Esophagus muscularis mucosa (tissue), 4 donors: ENCODE measurements around the gene TMEM51. TPM values are rescaled to one million over a fixed set of nuclear protein-coding genes. Genes with fewer than 3 reads are reported as not detected.

Experiments used
- DNase-seq: peaks from one replicate; pipeline ENCODE4 v3.0.0-alpha.2; 2017; ENCODE audit errors: extremely low spot score
- H3K27ac ChIP-seq, 4 donors: fragments of 200-600 bp; sonication (generic); replicated peaks in 1 of 4; 1 replicate in 3 of 4; 2 replicates in 1 of 4; pipeline ENCODE4 v1.5.1; 2016 to 2019; ENCODE audit warnings: mild to moderate bottlenecking in 1 of 4
- H3K27me3 ChIP-seq, 4 donors: fragments of 200-600 bp; sonication (generic); one replicate each; pipeline versions ENCODE4 v1.5.1 to v1.6.0; 2016 to 2019
- H3K36me3 ChIP-seq, 4 donors: fragments of 200-600 bp; sonication (generic); one replicate each; pipeline ENCODE4 v1.5.1; 2016 to 2019
- H3K4me1 ChIP-seq, 4 donors: fragments of 200-600 bp; sonication (generic); one replicate each; pipeline ENCODE4 v1.5.1; 2016 to 2019
- H3K4me3 ChIP-seq, 4 donors: fragments of 200-600 bp; sonication (generic); 1 replicate in 2 of 4; 2 replicates in 2 of 4; pipeline ENCODE4 v1.5.1; 2016 to 2019; ENCODE audit warnings: mild to moderate bottlenecking in 4 of 4, moderate library complexity in 1 of 4
- H3K9me3 ChIP-seq, 4 donors: fragments of 200-600 bp; sonication (generic); 1 replicate in 3 of 4; 2 replicates in 1 of 4; pipeline ENCODE4 v1.5.1; 2016 to 2019
- CTCF ChIP-seq, 3 experiments: fragments of 200-600 bp in 2 of 3; fragments of 450-650 bp in 1 of 3; sonication (generic) in 2 of 3; IDR thresholded peaks; one replicate each; pipeline ENCODE4 v1.5.1; 2017 to 2019; ENCODE audit warnings: antibody characterized with exemption in 3 of 3, mild to moderate bottlenecking in 2 of 3, moderate library complexity in 1 of 3
- EP300 ChIP-seq: sonication (generic); formaldehyde crosslinking; IDR thresholded peaks from one replicate; pipeline ENCODE4 v1.6.1; 2017; ENCODE audit warnings: antibody characterized with exemption
- POLR2A ChIP-seq: fragments of 450-650 bp; IDR thresholded peaks from one replicate; pipeline ENCODE4 v1.6.1; 2017; ENCODE audit warnings: antibody characterized with exemption, moderate library complexity, mild to moderate bottlenecking, low read depth
- POLR2AphosphoS5 ChIP-seq, 2 donors: sonication (generic); formaldehyde crosslinking; IDR thresholded peaks; one replicate each; pipeline ENCODE4 v1.6.1; 2017; ENCODE audit warnings: antibody characterized with exemption in 2 of 2
- WGBS: methylation state at CpG from one replicate; pipeline ENCODE4 v1.1.5; 2018; 5-methylcytosine and 5-hydroxymethylcytosine counted together
- intact Hi-C: fragments of 100-400 bp; cut with DNase I; formaldehyde crosslinking; loops from one replicate; pipeline ENCODE4 v1.15.1; 2023
- total RNA-seq, 4 donors: library from RNA; depleted of rRNA; stranded (reverse); fragments of >200 nt; gene quantifications; one replicate each; pipeline versions ENCODE4 v1.1.0 to v1.2.1, GENCODE V29; 2016

TMEM51 gene
- total RNA-seq, 4 donors from 2014 or later, result 8.6 to 17.2 (median 11.4) TPM

- WGBS, result 53% methylated on average over 11 of the region's 11 CpGs
- H3K4me3 ChIP-seq, result no peak overlapping the region
- peak overlapping the region in 3 of 4 donors; percentile 1 to 41 (median 30) for H3K27ac ChIP-seq
- H3K36me3 ChIP-seq, result no peaks in the 10 kb centered on the region
- H3K9me3 ChIP-seq, result no peaks in the 10 kb centered on the region
- intact Hi-C loops, result no loop called here
- TF ChIP-seq POLR2AphosphoS5 (IDR thresholded peaks at IDR 0.05) (no peak), POLR2A (no peak)
- no peaks in the 10 kb centered on the region for H3K27me3 ChIP-seq
- DNase-seq, result peak; percentile 50
- peaks cover 10 to 51% (median 42%) of the 10 kb centered on the region in 4 donors for H3K4me1 ChIP-seq
Observed at GRCh38 chr1:15245593-15246360, 92.2 kb downstream of the TMEM51 start.

- H3K4me1 ChIP-seq, result peaks cover 10 to 51% (median 42%) of the 10 kb centered on the region in 4 donors
- intact Hi-C loops, result no loop called here
- no peaks in the 10 kb centered on the region for H3K27me3 ChIP-seq
- TF ChIP-seq CTCF (IDR thresholded peaks at IDR 0.05) (no peak), EP300 (no peak), POLR2A (no peak), POLR2AphosphoS5 (IDR thresholded peaks at IDR 0.05) (no peak)
- H3K9me3 ChIP-seq, result no peaks in the 10 kb centered on the region
- no peaks in the 10 kb centered on the region for H3K36me3 ChIP-seq
- peak within 1 kb of the TSS; percentile 50 to 62 (median 55) for H3K4me3 ChIP-seq
- WGBS, result 46% methylated on average over 5 of the region's 55 CpGs
- H3K27ac ChIP-seq, result peak within 1 kb of the TSS in 3 of 4 donors; percentile 30 to 41 (median 36)
- peak; percentile 55 for DNase-seq
Observed at GRCh38 chr1:15246960-15247614, 93.5 kb downstream of the TMEM51 start, which contains the start of gene FHAD1. Gene FHAD1 (plus strand): TSS chr1:15247223. CDS start chr1:15251785, 4,562 bp downstream.

DNA sequence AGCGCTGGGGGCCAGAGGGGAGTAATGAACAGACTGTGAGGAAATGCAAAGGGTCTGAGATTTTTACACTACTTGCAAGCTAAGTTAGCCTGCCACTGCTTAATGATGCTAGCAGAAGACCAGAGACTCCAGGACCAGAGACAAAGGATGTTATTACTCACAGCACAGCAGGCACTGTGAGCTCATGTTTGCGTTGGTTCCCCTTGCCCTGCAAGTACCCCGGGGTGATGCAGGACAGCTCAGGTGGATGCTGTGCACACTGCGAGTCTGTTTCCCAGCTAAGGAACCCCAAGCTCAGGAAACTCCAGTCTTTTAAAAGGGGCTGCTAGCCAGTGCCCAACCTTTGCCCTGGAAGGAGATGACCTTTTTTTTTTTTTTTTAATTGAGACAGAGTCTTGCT lies 94.7 kb downstream of the TMEM51 start:
- no peak for DNase-seq
- no peaks in the 10 kb centered on the region for H3K27me3 ChIP-seq
- H3K27ac ChIP-seq, result no peak overlapping the region
- TF ChIP-seq POLR2A (no peak), POLR2AphosphoS5 (IDR thresholded peaks at IDR 0.05) (no peak), EP300 (no peak), CTCF (IDR thresholded peaks at IDR 0.05) (no peak)
- no peaks in the 10 kb centered on the region for H3K9me3 ChIP-seq
- 93% methylated on average over 4 of the region's 4 CpGs for WGBS
- H3K4me1 ChIP-seq, result peaks cover 10 to 42% (median 37%) of the 10 kb centered on the region in 4 donors
- H3K36me3 ChIP-seq, result no peaks in the 10 kb centered on the region
- intact Hi-C loops, result no loop called here
- H3K4me3 ChIP-seq, result no peak overlapping the region

- H3K36me3 ChIP-seq, result no peaks in the 10 kb centered on the region
- peaks cover 10 to 34% (median 29%) of the 10 kb centered on the region in 4 donors for H3K4me1 ChIP-seq
- intact Hi-C loops, result no loop called here
- DNase-seq, result no peak
- no peak overlapping the region for H3K4me3 ChIP-seq
- TF ChIP-seq POLR2AphosphoS5 (IDR thresholded peaks at IDR 0.05) (no peak), CTCF (IDR thresholded peaks at IDR 0.05) (no peak), EP300 (no peak)
- no peaks in the 10 kb centered on the region for H3K27me3 ChIP-seq
- no peak overlapping the region for H3K27ac ChIP-seq
- WGBS, result 57% methylated on average over 5 of the region's 5 CpGs
- no peaks in the 10 kb centered on the region for H3K9me3 ChIP-seq
Observed at GRCh38 chr1:15249081-15249480, 95.5 kb downstream of the TMEM51 start.
